HT-29 (cell line): ENCODE data around the gene CA10. TPM values are rescaled to one million over a fixed set of nuclear protein-coding genes. Genes with fewer than 3 reads are reported as not detected.

ENCODE experiments used
- DNase-seq: peaks from one replicate; pipeline ENCODE4 v3.0.0-alpha.2; 2015; ENCODE audit warnings: low spot score
- total RNA-seq: library from RNA; depleted of rRNA; stranded (reverse); fragments of >200 nt; shearing (Covaris generic); gene quantifications from 2 replicates; pipeline ENCODE4 v1.2.3, GENCODE V29; 2014

CA10 gene
- total RNA-seq, 1 experiment from 2014 or later: not detected

DNA sequence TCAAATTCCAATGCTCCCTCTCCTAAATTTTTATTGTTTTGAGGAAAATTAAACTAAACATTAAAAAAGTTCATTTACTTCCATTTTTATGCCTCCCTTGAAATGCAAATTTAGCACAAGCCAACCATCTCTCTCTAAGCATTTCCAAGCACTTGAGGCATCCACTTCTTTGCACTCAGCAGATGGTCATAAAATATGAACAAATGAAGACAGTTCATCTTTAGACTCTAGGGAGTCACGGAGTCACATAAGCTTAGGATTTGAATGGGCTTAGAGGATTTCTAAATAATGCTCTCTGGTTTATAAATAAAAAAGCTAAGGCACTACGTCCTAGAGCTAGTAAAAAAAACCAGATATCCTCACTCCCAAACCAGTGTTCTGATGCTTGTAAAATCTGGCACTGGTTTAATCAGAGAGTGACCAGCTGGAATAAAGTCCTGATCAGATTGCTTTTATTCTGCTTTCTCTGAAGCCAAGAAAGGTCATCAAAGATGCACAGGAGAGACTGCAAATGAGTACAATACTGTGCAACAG lies 204.2 kb downstream of the CA10 start:
- DNase-seq: no peak

- no peak for DNase-seq
Measured at GRCh38 chr17:51951741-51952140, 206.8 kb downstream of the CA10 start.

- DNase-seq: peak; percentile 16
Measured at GRCh38 chr17:51948128-51948527, 210.4 kb downstream of the CA10 start.

- no peak for DNase-seq
Measured at GRCh38 chr17:51947160-51947735, 211.3 kb downstream of the CA10 start.

- DNase-seq: no peak
Measured at GRCh38 chr17:51946311-51946710, 212.2 kb downstream of the CA10 start.

DNA sequence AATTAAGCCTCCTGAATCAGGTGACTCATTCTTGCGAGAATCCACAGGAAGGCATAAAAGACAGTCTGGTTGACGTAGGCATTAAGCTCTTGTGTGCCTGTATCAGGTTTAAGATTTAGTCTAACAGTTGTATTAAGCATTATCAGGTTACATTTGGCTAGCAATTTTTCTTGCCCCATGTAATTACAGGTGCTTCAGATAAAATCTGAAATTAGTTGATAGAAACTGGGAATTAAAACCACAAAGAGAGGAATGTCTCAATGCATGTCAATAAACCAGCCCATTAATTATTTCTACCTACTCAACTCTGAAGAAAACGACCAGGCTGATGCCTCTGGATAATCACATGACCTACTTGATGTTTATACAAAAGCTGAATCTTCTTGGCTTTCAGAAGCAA lies 217.2 kb downstream of the CA10 start:
- DNase-seq: no peak

DNA sequence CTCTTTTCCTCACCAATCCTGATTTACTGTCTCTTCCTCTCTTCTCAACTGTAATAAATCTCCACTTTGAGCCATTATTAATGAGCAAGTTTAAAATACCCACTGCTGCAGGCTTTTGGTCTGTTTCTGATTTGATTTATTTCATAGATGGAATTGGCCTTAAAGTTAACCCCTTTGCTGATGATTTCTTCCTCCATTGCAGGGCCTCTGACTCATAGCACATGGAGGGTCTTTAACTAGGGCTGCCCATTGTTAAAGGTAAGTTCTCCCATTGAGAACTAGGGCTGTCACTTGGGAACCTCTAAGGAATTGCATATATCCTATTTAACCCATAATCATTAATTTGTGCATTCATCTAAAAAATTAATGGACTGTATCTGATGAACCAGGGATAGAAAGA lies 221.2 kb downstream of the CA10 start:
- no peak for DNase-seq

GRCh38 chr17:51935477-51935876 lies 223.0 kb downstream of the CA10 start:
- DNase-seq: no peak

GRCh38 chr17:51933647-51934046 lies 224.9 kb downstream of the CA10 start:
- no peak for DNase-seq

DNA sequence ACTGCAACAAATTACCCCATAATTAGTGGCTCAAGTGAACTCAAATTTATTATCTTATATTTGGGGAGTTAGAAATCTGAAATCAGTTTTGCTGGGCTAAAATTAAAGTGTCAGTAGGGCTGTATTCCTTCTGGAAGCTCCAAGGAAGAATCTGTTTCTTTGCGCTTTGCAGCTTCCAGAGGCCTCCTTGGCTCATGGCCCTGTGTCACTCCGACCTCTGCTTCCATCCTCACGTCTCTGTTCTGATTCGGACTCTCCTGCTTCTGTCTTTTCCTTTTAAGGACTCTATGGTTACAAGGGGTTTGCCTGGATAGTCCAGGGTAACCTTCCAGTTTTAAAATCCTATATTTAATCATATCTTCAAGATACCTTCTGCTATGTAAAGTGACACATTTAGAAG lies 232.1 kb downstream of the CA10 start:
- DNase-seq: no peak

- no peak for DNase-seq
Measured at GRCh38 chr17:51921500-51921899, 237.0 kb downstream of the CA10 start.

- DNase-seq: no peak
Measured at GRCh38 chr17:51914577-51914976, 243.9 kb downstream of the CA10 start.

- no peak for DNase-seq
Measured at GRCh38 chr17:51913491-51914205, 244.9 kb downstream of the CA10 start.

GRCh38 chr17:51912939-51913338 lies 245.6 kb downstream of the CA10 start:
- DNase-seq: no peak

DNA sequence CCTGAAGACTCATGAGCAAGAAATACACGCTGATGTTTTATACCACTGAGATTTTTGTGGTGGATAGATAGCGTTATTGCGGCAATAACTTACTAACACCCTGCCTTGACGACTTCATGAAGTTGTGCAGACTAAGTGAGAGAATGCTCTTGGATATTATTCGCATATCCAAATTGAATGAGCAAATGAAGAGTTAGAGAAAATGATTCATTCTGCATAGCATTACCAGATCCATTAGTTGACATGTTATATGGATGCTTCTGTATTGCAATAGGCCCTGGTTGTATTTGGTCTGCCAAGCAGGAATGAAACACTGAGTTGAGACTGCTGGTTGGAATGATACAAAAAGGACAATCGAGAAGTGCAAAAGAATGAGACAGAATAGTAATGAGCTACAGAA lies 247.3 kb downstream of the CA10 start:
- DNase-seq: no peak

DNA sequence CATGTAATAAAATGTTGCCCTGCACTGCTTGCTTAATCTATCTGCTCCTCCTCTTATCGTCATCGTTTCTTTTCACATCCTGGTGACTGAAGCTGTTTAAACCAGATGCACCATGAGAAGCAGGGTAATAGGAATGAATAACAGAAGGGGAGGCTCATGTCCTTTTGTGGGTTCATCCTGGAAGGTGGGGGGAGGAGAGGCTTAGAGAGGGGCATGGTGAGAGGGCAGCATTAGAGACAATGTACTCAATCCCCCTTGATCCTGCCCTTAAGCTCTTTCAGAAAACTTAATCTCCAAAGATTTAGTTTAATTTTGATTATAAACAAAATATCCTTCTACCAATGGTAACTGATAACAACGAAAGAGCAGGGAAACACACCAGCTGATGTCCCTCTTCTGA lies 248.5 kb downstream of the CA10 start:
- no peak for DNase-seq

DNA sequence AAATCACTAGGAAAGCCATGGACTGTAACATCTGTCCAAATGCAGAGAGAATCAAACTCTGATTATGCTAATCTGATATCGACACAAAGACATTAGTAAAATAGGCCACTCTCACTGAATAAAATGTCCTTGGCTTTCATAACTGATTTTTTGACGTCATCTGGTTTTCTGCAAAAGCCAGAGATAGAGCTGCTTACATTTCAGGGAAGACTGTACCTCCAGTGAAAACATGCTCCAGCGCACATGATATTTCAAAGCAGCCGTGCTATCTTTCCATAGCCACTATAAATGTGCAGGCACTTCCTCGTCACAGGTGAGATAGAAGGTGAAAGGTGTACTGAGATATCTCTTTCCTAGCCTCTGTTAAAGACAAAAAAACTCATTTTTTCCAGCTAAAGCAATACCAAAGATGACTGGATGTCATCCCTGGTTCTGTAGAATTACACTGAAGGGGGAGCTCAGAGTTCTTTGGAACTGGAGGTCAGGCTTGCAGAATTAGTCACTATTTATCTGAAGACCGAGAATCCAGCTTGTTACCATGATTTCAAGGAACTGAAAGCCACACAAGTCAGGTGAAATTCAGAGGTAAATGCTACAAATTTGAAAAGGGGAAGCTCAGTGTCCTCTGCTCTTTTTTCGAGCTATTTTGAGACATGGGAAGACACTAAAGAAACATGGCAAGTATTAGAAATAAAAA lies 249.5 kb downstream of the CA10 start:
- DNase-seq: no peak

- DNase-seq: no peak
Measured at GRCh38 chr17:51907041-51907440, 251.5 kb downstream of the CA10 start.

- no peak for DNase-seq
Measured at GRCh38 chr17:51904379-51904778, 254.1 kb downstream of the CA10 start.

DNA sequence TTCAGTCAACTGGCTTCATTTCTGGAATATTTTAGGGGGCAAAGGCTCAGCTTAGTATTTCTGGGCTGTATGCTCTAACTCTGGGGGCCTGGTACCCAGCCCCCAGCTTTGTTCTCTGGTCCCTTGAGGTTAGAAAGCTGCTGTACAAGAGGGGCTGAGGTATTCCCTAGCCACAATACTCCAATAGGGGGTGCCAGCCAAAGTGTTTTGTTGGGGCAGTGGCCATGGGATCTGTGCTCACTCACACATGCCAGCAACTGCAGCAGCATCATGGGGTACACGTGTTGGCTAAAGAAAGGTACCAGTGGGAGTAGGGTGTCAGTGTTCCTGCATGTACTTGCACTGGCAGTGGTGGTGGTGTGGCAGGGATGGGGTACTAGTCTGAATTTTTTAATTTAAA lies 257.3 kb downstream of the CA10 start:
- DNase-seq: no peak

DNA sequence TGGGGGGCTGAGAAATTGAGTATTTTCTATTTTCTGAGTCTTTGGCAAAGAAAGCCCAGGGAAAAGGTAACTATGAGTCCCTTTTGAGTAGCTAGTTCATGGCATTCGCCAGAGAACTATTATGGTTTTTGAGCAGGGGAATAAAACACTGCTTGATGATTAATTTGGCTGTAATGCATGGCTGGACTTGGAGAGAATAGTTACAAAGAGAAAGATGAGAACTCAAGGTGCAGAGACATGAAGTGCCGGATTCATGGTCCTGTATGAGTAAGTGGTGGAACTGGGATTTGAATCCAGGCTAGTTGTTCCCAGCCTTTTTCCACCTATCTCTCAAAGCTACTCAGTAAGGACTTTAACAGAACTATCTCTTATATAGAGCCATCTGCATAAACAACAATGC lies 266.6 kb downstream of the CA10 start:
- DNase-seq: no peak

- DNase-seq: no peak
Measured at GRCh38 chr17:51890710-51891109, 267.8 kb downstream of the CA10 start.

GRCh38 chr17:51888816-51889215 lies 269.7 kb downstream of the CA10 start:
- DNase-seq: no peak
